HG03280 (cell line): ENCODE measurements around the gene HELZ.
"Not testable (repeated sequence)": the region's sequence is repeated elsewhere in the genome, so short reads cannot be mapped to it uniquely, and the experiment has no call there.

Experiments
- ATAC-seq: cut with Tn5 transposase; IDR thresholded peaks from one replicate; pipeline ENCODE4 v1.9.1; 2021; ENCODE audit warnings: mild to moderate bottlenecking, moderate library complexity; ENCODE audit not compliant: unreplicated experiment

The HELZ gene

GRCh38 chr17:67151717-67152116 is 93.3 kb downstream of the HELZ start:
- ATAC-seq: no peak

- ATAC-seq: no peak
These were observed 94.2 kb downstream of the HELZ start for GRCh38 chr17:67150826-67151225.

GRCh38 chr17:67148352-67148751 is 96.6 kb downstream of the HELZ start:
- ATAC-seq: no peak

GRCh38 chr17:67145183-67145805 is 99.7 kb downstream of the HELZ start:
- no peak for ATAC-seq

DNA sequence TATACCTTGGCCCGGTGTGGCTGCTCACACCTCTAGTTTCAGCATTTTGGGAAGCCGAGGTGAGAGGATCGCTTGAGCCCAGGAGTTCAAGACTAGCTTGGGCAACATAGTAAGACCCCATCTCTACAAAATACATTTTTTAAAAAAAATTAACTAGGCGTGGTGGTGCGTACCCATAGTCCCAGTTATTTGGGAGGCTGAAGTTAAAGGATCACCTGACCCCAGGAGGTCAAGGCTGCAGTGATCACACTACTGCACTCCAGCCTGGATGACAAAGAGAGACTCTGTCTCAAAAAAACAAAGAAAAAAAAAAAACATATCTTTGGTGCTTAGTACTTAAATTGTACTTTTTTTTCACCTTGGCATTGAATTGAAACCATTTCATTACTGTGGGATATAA is 101.7 kb downstream of the HELZ start:
- ATAC-seq: no peak

DNA sequence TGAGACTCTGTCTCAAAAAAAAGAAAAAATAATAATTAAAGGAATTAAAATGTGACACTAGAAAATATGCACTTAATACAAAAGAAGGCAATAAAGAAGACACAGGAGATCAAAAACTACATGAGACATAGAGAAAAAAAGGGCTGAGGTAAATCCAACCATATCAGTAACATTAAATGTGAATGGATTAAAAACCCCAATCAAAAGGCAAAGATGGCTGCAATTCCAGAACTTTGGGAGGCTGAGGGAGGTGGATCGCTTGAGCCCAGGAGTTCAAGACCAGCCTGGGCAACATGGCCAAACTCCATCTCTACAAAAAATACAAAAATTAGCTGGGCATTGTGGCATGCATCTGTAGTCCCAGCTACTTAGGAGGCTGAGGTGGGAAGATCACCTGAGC is 103.0 kb downstream of the HELZ start:
- ATAC-seq: not testable (repeated sequence)

- ATAC-seq: no peak
These were observed 105.0 kb downstream of the HELZ start for GRCh38 chr17:67139784-67140665.

- ATAC-seq: no peak
These were observed 105.7 kb downstream of the HELZ start for GRCh38 chr17:67139289-67139688.

- ATAC-seq: no peak
These were observed 106.6 kb downstream of the HELZ start for GRCh38 chr17:67138392-67138791.

DNA sequence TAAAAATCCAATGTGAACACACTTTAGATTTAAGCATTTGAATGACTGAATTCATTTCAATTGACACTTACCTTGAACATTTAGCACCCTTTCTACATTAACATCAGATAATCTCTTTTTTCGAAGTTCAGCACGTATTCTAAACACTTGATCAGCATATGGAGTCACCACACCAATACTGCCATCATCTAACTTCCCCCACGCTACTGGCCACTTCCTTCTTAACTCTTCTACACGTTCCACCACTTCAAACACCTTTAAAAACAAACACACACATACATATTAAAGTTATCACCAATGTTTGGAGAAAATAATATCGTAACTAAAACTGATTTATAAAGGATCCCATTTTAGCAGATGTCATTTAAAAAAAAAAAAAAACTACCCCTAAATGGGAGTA is 107.1 kb downstream of the HELZ start:
- no peak for ATAC-seq

DNA sequence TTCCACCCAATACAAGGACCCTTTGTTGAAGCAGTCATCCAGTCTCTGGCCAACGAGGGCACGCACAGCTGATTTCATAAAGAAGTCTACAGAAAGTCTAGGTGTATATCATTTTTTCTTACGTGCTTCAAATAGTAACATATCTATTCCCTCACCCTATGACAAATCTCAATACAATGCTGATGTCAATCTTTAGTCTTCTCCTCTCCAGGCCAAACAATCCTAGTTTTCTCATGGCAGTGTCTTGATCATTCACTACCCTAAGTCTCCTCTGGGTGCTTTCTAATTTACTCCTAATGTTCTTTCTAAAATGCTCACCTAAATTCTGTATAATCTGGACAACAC is 108.0 kb downstream of the HELZ start:
- ATAC-seq: no peak

- no peak for ATAC-seq
These were observed 108.6 kb downstream of the HELZ start for GRCh38 chr17:67136191-67137025.

- ATAC-seq: no peak
These were observed 111.8 kb downstream of the HELZ start for GRCh38 chr17:67133161-67133560.

GRCh38 chr17:67132366-67132765 is 112.6 kb downstream of the HELZ start:
- ATAC-seq: no peak

DNA sequence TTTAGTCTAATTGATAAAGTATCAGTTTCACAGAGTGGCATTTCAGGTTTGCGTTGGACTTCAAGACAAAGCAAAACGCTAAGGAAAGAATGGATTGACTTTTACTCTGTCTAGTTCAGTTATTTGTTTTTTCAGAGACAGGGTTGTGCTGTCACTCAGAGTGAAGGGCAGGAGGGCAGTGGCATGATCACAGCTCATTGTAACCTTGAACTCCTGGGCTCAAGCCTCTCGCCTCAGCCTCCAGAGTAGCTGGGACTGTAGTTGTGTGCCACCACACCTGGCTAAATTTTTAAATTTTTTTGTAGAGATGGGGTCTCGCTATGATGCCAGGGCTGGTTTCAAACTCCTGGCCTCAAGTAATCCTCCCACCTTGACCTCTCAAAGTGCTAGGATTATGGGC is 114.2 kb downstream of the HELZ start:
- no peak for ATAC-seq

DNA sequence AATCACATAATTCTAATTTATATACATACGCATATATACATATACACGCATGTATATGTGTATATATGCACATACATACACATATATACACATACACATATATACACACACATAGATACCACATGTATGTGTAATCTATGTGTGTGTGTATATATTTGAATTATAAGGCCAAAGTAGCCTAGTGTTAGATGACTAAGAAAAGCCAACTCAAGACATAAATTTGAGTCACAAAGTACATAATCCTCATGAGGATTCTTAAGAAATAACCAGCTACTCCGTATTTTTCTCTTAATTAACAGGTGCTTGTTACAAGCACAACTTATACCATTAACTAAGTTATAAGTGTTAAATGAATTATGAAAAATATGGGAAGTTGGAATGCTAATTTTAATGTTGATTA is 115.7 kb downstream of the HELZ start:
- no peak for ATAC-seq

GRCh38 chr17:67128700-67129099 is 116.3 kb downstream of the HELZ start:
- no peak for ATAC-seq

- no peak for ATAC-seq
These were observed 117.1 kb downstream of the HELZ start for GRCh38 chr17:67127925-67128324.

- ATAC-seq: no peak
These were observed 118.0 kb downstream of the HELZ start for GRCh38 chr17:67126983-67127382.

- ATAC-seq: not testable (repeated sequence)
These were observed 118.5 kb downstream of the HELZ start for GRCh38 chr17:67126543-67126942.

- no peak for ATAC-seq
These were observed 119.1 kb downstream of the HELZ start for GRCh38 chr17:67125924-67126323.

DNA sequence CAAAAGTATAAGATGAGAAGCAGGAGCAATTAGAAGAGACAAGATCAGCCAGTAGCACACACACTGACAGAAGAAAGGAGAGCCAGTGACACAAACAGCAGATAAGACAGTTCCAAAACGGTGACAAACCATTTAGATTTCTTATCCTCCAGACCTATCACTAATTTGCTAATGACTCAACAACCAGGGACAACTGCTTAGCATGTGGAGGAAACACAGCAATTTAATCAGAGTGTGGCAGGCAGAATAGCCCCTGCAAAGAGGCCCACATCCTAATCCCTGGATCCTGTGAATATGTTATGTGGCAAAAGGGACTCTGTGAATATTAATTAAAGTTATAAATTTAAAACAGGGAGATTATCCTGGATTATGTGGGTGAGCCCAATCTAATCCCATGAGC is 119.6 kb downstream of the HELZ start:
- no peak for ATAC-seq
